GM12874 (cell line): Measurements from ENCODE around the gene TGFBR3.

Experiments used
- CTCF ChIP-seq: IDR thresholded peaks from 2 replicates; pipeline ENCODE4 v1.5.1; 2011; ENCODE audit warnings: low read depth, mild to moderate bottlenecking, control low read depth, low read length, moderate library complexity; ENCODE audit not compliant: insufficient read depth

The TGFBR3 gene

GRCh38 chr1:91799159-91799558 is 86.8 kb downstream of the TGFBR3 start:
- TF ChIP-seq CTCF = no peak

GRCh38 chr1:91798740-91799139 is 87.2 kb downstream of the TGFBR3 start:
- no peak for TF ChIP-seq CTCF

GRCh38 chr1:91798241-91798648 is 87.7 kb downstream of the TGFBR3 start:
- TF ChIP-seq CTCF = no peak

GRCh38 chr1:91797164-91797563 is 88.8 kb downstream of the TGFBR3 start:
- no peak for TF ChIP-seq CTCF

- no peak for TF ChIP-seq CTCF
These were observed 89.6 kb downstream of the TGFBR3 start for GRCh38 chr1:91796390-91796654.

GRCh38 chr1:91795591-91796389 is 90.2 kb downstream of the TGFBR3 start:
- TF ChIP-seq CTCF = no peak

- no peak for TF ChIP-seq CTCF
These were observed 92.1 kb downstream of the TGFBR3 start for GRCh38 chr1:91793877-91794276.

GRCh38 chr1:91793189-91793588 is 92.8 kb downstream of the TGFBR3 start:
- TF ChIP-seq CTCF = no peak
